Activated T-cell treated with anti-CD3 and anti-CD28 coated beads for 1 hour (primary cell): Measurements from ENCODE around the gene MYO1E.

ENCODE experiments used
- DNase-seq: peaks from one replicate; pipeline ENCODE4 v3.0.0-alpha.2; 2020; ENCODE audit warnings: low read depth

The MYO1E gene

DNA sequence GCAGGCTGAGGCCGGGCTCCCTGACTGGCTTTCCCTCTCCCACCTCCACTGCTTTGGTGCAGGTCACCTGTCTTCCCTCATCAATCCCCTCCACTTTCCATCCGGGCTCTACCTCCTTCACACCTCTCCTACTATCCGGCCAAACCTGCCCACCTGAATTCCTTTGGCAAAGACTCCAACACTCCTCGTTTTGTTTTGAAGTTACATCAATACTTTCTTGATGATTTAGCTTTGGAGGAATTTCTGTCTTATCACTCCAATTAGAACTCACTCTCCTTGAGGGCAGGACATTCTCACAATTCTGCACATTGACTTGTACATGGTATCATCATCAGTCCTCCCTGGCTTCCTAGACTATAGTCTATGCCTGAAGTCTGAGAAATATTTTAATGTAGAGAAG is 145.7 kb downstream of the MYO1E start:
- DNase-seq: no peak

DNA sequence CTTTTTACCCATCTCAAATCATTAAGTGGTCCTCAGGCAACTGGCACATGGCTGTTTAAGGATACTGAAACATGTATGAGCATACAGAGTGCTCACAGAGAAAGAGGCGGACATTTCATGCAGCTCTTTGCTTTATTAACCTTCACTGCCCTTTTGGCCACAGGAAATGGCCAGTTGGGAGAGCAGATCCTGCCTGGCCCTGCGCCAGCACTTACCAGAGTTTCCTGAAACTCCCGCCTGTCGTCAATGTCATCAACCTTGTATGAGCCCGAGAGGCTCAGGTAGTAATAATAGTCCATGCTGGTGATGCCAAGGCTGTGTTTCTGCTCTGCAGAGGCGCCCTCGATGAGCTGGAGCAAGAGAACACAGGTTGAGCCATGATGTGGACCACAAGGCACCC is 148.2 kb downstream of the MYO1E start:
- DNase-seq: no peak

- DNase-seq: no peak
Observed at GRCh38 chr15:59223736-59224135, 148.9 kb downstream of the MYO1E start.

DNA sequence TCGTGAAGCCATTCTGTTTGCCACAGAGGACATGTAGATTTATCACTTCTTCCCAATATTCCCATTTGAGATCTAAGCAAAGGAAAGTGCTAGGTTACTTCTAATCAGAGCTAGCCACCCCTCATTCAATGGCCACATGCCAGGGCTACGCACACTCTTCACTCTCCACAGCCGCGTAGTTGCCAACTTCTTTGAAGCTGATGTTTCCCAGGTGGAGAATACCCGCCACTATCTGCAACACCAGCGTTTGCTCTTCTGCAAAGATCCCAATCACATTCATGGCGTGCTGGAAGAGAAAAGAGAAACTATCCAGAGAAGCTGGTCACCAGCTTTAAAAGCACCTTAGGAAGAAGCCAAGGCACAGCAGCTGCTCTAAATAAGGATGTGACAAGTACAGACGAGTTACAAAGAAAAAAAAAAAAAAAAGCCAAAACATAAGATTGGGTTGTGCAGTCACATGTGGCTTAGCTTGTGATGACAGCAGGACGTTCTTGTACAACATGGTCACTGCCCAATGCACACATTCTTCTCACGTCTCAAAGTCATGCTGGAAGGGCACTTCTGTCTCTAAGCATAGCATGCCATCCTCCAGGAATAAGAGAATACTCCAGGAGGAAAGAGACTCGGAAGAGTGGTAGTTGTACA is 149.6 kb downstream of the MYO1E start:
- no peak for DNase-seq

- no peak for DNase-seq
Observed at GRCh38 chr15:59221511-59222505, 150.9 kb downstream of the MYO1E start.

GRCh38 chr15:59218710-59219109 is 154.0 kb downstream of the MYO1E start:
- DNase-seq: no peak

- no peak for DNase-seq
Observed at GRCh38 chr15:59217876-59218498, 154.7 kb downstream of the MYO1E start.

DNA sequence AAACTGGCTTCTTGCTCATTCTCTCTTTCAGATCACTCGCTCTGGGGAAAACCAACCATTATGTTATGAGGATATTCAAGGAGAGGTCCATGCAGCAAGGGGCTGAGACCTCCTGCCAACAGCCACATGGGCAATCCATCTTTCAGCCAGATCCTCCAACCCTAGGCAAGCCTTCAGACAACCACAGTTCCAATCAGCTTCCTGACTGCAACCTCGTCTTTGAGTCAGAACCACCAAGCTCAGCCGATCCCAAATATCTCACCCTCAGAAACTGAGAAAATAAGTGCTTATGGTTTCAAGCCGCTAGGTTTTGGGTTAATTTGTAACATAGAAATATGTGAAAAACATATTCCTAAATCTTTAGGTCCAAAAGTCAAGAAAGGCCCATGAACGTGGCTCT is 155.8 kb downstream of the MYO1E start:
- no peak for DNase-seq

DNA sequence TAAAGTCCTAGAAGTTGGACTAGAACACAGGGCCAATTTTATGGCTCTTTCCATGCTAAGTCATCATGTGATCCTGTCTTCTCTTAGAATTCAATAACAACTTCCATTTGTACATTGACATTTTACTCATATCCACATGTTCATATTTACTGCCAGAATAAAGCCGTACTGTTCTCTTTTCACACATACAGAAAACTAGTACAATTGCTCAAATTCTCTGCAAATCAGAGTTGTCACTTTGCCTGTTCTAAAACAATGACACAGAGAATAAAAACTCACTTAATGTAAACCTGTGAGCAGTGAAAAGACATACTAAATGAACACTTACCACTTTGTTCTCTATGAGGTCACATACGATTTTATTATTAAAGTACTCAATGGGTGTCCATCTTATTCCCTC is 162.5 kb downstream of the MYO1E start:
- no peak for DNase-seq

DNA sequence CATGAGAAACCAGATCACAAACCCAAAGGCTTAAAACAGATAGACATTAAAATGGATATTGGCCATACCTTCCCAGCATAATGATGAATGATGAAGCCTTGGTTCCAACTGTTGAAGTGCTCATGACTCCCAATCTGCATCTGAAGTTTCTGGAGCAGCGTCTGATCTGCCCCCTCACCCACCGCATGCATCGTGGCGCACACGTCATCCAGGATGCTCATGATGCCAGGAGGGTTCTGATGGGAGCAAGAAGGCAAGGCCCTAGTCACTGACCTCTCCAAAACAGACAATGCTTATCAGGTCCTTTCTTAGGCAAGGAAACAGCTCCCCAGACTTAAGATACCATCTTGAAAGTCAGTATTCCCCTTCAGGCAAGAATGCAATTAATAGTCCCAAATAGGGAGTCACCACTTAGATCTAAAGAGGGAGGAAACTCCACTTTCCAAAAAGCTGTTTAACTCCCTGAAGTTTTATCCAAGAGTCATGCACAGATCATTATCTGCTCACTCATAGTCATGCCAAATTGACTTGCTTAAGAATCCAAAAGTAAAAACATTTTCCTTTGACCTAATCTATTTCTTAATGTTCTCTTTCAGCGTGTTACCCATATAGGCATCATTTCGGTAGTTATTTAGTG is 163.9 kb downstream of the MYO1E start:
- no peak for DNase-seq

DNA sequence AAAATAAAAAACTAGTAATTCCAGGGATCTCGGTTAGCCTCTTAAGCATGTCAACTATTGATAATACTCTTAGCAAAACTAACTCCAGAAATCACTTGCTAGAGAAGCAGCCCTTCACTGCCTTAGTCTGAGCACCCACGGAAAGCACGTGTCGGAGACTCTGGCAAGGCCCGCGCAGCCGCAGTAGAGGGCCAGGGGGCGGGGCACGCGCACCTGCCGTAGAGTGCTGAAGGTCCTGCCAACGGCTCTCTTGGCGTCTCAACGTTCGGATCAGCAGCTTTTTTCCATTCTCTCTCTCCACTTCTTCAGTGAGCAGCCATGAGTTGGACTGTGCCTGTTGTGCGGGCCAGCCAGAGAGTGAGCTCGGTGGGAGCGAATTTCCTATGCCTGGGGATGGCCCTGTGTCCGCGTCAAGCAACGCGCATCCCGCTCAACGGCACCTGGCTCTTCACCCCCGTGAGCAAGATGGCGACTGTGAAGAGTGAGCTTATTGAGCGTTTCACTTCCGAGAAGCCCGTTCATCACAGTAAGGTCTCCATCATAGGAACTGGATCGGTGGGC is 166.0 kb downstream of the MYO1E start, which contains the start of gene LDHAL6B:
TSS of gene LDHAL6B (plus strand) at position 221 of the 561 bp plus-strand sequence. CDS start at position 319, 98 bp downstream.
- no peak for DNase-seq

GRCh38 chr15:59205839-59206622 is 166.6 kb downstream of the MYO1E start:
- DNase-seq: no peak

- no peak for DNase-seq
Observed at GRCh38 chr15:59203657-59204056, 169.0 kb downstream of the MYO1E start.

GRCh38 chr15:59203008-59203407 is 169.7 kb downstream of the MYO1E start:
- no peak for DNase-seq

- no peak for DNase-seq
Observed at GRCh38 chr15:59200560-59200959, 172.1 kb downstream of the MYO1E start.

DNA sequence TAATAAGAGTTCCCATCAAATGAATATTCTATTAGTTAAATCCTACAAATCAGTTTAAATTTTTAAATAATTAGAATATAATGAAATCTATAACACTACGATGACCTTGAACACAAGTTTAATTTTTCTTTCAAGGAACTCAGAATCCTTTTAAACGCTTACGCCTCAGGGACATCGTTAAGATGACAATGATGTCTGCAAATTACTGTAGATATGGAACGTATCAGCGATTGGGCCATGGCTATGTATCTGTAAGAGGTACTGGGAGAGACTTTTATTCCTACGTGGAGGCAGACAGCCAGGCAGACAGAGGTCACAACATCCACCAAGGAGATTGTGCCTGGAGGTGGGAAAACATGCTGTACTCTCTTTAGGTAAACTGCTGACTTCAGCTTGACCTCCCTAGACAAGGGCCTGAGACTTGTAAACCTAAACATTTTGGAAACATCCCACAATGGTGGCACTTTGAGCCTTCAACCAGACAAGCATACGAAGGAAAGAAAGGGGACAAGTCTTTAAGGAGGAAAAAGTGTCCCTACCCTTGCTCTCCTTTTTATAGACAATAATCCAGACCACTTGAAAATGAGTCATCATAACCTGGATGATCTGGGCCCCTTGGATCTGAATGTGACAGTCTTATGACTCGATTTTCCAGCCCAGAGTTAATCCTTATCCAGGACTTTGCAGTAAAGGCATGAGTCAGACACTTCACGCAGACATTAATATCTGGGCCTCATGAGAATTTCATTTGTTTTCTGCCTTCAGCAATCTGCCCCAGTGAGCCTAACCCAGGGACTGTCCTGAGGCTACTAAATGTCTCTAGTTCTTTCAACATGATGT is 172.8 kb downstream of the MYO1E start:
- no peak for DNase-seq

- DNase-seq: no peak
Observed at GRCh38 chr15:59197454-59197853, 175.2 kb downstream of the MYO1E start.

GRCh38 chr15:59196416-59196815 is 176.3 kb downstream of the MYO1E start:
- DNase-seq: no peak

DNA sequence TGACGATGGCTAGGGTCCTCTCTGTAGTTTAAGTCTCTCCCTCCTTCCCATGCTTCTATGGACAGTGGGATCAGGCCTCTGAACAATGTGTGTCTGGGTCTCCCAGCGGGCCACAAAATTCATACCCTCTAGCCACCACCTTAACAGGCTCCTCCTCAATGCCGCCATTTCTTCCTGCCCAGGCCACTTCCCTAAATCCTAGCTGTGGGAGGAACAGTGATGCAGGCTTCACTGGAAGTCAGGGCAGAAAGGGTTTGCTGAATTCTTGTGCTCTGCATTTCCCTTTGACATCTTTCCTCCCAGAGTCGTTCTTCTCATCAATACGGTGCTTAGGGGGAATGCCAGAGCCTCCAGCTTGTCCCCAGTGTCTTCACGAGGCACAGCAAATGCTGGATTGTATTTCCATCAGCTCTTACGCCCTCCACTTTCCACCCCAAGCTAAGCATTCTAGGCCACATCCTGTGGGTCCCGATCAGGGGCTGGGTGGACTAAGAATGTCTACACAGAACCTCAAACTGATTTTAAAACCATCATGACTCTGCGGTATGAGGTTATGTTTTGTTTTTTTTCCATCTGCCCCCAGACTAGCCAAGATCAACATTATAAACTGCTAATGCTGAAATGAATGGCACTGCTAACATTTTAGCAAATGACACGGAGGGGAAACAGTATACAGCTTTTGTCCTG is 177.9 kb downstream of the MYO1E start:
- DNase-seq: no peak

DNA sequence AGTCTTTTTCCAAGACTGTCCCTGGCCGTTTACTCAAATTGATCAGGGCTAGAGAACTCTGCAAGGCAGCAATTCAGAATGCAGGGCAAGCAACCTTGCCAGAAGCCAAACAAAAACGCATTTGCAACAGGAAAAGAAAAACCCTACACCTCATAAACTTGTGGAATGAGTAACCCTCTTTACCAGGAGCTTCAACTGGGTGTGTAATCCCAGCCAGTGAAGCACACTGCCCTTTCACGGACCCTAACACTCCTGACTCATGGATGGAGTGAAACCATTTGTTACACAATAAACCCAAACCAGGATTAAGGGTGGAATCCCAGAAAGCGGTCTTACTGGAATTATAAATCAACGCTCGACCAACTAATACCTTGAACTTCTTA is 180.8 kb downstream of the MYO1E start:
- DNase-seq: no peak
